Measurements from ENCODE around the gene FTO.

Gene FTO

DNA sequence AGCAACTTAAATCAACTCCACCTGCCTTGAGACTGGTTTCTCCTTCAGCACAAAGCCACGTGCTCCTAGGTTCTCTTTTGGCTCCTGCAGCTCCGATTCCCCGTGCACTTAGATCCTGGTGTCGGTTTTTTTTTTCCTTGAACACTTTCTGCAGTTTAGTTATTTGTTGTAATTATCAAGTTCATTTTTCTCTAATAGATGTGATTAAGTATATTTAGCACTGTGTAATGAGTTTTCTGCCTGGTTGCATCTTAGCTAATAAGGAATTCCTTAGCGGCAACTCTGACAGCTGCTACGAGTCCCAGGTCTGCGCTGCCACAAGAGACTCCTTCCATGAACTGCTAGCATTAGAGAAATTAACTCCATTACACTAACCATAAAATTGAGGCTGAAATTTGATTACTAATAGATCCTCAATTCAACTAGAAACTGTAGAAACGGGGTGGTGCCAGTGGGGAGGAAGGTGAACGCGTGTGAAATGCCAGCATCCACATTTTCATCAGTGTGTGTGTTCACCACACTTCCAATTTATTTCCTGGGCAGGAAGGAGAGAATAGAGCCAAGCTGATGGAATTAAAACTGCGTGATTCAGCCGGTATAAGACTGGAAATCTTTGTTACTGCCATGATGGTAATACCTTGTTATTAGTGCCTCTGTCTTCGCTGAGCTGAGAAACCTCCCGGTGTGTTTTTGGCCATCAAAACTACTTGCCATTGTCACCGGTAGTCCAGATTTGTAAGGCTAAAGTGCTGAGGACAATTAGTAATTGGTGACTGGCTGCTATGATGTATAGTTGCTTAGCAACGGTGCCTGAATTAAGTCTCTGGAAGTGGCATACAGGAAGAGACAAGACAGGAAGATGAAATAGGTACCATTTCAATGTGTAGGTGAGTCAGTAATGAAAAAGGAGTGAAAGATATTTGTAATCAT lies 350.2 kb downstream of the FTO start:
- H3K4me3 ChIP-seq (ENCODE audit: low read depth, low read length): no peak overlapping the region

DNA sequence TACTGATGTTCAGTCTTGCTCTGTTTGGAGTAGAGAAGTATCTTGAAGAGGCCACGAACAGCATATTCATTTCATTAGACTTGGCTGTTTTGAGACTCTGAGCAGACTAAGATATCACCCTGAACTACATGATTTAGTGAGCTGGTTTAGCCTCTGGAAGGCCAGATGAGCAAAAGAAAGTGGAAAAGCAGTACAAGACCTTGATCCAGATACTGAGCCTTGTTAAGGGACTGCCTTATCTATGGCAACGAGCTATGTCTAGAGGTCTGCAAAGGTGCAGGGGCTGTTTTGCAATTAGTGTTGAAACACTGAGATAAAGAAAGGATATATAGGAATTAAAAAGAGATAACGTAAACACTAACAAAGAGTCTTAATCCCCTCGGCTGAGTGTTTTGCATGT lies 351.2 kb downstream of the FTO start:
- DNase-seq (ENCODE audit: low read depth): no peak
- no peak overlapping the region for H3K4me3 ChIP-seq (ENCODE audit: low read depth, low read length)

More for the DNA sequence above, 350.2 kb downstream of the FTO start:
- DNase-seq (ENCODE audit: low read depth): no peak

- no peak for DNase-seq (ENCODE audit: low read depth)
- no peak overlapping the region for H3K4me3 ChIP-seq (ENCODE audit: low read depth, low read length)
Observed at GRCh38 chr16:54055864-54056263, 351.9 kb downstream of the FTO start.

DNA sequence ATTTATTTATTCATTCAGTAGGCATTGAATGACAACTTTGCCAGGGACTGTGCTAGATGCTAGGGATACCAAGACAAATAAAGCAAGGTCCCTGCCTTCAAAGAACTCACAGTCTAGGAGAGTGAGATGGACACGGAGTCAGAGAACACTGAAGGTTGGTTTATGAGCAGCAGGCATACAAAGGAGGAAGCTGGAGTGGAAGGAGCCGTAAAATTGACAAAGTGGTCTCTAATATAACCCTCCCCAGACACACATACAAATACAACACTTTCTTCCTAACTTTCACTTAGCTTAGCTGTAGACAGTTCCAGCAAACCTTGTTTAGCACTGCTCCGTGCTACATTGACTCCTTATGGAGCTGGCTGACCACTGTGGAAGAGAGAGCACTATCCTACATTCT lies 353.0 kb downstream of the FTO start:
- DNase-seq (ENCODE audit: low read depth): no peak
- no peak overlapping the region for H3K4me3 ChIP-seq (ENCODE audit: low read depth, low read length)

DNA sequence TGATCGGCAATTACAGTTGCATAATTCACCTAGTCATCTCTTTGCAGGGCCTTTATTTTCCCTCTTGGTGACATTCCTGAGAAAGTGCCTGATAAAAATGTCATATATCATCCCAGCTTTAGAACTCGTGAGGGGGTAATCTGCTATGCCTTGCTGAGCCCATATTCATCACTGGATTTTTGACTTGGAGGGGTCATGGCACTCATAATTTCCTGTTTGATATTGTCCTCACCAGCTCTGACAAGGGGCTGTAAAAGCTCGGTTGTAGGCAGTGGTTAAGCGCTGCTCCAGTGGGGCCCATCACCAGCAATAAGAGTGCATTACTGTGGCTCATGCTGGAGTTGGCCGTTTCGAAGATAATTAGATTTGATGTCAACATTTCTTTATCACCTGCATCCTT lies 355.4 kb downstream of the FTO start:
- H3K4me3 ChIP-seq (ENCODE audit: low read depth, low read length): no peak overlapping the region
- no peak for DNase-seq (ENCODE audit: low read depth)

DNA sequence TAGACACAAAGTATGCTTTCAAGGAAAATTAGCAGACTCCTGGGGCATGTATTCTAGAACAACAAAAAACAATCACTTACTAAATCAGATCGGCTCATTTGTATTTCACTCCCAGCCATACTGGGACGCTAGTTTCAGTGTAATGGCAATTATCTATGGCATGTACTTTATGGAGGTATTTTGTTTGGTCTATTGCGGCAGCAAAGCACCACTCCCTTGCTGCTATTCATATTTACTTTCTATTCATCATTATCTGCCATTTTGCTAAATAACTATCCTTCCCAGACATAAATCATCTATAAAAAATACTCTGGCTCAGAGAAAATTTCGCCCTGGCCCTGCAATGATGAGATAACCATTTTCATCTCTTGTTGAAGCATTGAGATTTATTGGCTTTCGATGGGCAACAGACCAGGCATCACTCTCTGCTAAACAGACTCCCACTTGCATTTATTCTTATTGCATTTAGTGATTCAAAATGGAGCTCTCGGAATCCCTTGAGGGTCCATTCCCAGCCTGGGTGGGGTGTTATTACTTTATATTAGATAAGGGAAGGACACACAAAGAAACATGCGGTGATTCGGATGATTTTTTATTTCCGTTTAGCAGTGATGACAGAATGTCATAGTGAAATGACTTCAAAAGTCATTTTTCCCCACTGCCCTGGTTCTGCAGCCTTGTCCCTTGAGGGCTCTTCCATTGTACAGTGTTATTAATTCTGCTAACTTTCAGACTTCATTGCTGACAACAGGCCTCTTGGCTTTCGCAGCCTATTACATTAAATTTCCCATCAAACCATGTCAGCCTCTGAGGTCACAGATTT lies 356.9 kb downstream of the FTO start:
- no peak for DNase-seq (ENCODE audit: low read depth)
- H3K4me3 ChIP-seq (ENCODE audit: low read depth, low read length): no peak overlapping the region

DNA sequence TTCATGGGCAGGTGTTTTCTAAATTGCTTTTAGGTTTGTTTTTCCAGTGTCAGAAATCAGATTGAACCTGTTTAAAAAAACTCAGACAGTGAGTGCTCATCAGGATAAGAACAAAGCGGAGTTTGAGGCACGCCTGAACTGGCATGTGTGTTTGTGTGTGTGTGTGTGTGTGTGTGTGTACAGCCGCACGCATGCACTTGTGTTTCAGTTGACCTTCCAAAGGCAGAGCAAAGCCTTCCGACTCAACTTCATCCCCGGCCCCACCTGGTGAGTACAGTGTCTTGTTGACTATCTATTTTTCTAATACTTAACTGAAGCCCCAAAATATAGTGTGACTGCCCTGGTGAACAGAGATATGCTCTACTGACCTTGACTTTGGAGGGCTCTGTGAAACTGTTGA lies 357.5 kb downstream of the FTO start:
- no peak for DNase-seq (ENCODE audit: low read depth)
- H3K4me3 ChIP-seq (ENCODE audit: low read depth, low read length): no peak overlapping the region

DNA sequence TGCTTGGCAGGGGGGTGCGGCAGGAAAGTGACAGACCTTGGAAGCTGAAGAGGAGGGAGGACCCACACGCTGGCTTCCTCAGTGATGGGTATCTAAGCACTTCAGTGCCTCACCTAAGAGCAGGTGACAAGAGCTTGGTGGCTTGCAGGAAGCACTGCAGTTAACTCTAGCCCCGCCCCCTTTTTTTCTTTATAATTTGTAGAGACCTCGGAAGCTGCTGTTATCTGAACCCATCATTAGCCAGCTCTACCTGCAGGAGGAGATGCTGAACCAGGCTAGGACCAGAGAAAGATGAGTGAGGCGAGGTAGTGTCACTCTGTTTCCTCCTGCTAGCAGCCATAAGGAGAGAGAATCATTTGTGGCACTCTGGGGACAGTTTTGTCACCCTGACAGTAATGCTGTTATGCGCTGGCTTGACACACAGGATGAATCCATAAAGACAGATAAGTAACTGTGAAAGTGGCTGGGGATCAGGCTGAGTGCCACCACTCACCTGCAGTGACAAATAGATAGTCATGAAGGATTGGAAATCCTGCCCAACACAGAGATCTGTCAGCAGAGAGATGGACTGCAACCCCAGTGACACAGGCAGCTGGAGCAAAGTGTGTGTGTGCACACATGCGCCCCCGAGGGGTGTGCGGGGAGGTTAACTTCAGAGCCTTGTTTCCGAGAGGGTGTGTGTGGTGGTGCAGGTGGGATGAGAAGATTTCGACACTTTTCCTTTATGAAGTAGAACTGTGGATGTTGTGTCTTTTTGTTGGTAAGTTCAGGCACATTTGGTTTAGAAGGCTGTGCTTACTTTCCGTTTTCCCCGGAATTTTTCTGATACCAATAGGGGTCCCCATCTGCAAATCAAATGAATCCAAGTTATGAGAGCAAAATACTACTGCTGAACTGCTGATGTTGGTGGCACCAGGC lies 358.7 kb downstream of the FTO start:
- H3K4me3 ChIP-seq (ENCODE audit: low read depth, low read length): no peak overlapping the region
- DNase-seq (ENCODE audit: low read depth): no peak

DNA sequence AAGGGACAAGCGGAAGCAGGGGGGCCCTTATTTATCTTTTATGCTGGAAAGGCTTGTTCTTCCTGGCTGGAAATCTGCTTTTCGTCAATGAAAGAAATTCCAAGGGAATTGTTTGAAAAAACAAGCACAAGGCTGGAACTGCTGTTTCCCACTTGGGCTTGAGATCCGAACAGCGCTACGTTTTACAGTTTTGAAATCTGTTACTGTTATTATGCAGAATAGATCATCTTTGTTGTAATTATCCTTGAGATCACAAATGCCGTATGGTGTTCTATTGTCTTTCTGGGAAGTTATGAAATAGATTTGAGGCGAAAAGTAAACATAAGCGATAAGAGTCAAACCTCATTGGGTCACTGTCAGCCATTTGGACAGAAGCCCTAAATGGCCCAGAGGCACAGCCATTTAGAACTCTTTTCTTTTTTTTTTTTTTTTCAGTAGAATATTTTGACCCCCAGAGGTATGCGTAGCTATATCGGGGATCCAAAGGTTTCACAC lies 359.4 kb downstream of the FTO start:
- H3K4me3 ChIP-seq (ENCODE audit: low read depth, low read length): no peak overlapping the region
- no peak for DNase-seq (ENCODE audit: low read depth)

GRCh38 chr16:54066451-54067105 lies 362.6 kb downstream of the FTO start:
- no peak for DNase-seq (ENCODE audit: low read depth)
- no peak overlapping the region for H3K4me3 ChIP-seq (ENCODE audit: low read depth, low read length)

DNA sequence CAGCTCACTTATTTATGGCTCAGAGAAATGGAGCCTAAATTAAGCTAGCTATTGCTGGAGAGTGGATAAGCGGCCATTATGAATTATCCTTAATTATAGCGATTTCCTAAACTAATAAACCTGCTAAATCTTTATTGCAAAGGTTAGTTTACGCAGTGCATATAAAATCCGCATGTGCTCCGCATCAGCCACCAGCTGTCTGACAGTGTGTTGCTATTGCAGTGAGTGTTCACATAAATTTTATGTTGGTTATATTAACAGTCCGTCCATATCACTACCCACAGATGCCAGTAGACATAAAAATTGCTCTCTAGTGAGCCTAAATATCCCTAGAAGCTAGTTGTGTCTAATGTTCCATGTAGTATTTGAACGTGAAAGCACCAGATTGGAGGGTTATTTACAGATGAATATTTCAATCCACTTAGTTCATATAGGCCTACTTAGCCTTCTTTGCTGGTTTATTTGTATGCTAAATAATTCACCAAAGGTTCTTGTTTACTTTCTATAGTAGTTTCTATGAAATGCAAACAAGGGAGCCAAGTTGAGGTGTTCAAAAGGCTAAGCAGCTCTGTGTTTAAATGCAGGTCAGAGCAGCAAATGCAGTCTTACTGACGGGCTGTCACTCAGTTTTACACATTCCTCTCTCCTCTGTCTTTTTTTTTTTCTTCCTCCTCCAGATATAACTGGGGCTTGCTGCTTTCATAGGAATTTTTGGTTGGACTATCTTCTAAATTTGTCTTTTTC lies 363.5 kb downstream of the FTO start:
- DNase-seq (ENCODE audit: low read depth): no peak

DNA sequence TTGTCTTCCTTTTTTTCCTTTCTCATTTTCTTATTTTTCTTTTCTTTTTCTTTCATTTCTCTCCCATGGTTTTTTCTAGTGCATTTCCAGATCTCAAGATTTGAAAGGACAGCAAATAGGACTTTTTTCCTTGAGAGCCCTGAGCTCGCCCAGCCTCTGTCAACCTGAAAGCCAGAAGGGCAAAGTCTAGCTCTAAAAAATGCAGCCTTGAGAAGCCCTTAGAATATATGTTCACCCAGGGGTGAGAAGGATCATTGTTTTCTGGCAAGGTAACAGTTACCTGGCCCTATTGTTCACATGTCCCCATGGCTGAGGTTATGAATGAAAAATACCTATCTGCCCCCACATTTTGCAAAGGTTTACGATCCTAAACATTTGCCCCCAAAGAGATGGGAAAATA lies 364.3 kb downstream of the FTO start:
- no peak overlapping the region for H3K4me3 ChIP-seq (ENCODE audit: low read depth, low read length)
- DNase-seq (ENCODE audit: low read depth): no peak

More for the DNA sequence above, 363.5 kb downstream of the FTO start:
- no peak overlapping the region for H3K4me3 ChIP-seq (ENCODE audit: low read depth, low read length)

DNA sequence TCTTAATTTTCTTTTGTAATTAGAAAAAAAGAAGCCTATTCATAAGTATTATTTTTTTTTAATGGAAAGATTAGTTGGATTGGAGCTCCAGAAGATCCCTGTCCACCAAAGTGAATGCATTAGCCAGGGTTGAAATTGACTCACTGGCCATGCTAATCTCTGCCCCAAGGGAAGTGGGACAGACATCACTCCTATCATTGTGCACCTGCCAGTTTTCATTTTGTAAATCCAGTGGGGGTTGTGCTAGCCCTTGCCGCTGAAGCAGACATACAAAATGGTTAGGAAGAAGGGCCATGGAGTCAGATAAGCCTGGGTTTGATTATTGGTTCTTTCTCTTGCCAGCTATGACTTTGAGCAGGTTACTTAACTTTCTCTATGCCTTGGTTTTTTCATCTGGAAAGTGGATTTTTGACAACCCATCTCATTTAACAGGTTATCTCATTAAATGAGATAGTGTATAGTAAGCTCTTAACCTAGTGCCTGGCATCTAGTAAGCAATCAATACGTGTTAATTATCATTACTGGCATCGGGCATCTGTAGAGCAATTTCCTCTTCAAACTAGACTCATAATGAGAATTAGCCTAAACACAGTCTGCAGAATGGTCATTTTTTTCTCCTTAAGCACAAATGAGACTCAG lies 365.8 kb downstream of the FTO start:
- no peak overlapping the region for H3K4me3 ChIP-seq (ENCODE audit: low read depth, low read length)

DNA sequence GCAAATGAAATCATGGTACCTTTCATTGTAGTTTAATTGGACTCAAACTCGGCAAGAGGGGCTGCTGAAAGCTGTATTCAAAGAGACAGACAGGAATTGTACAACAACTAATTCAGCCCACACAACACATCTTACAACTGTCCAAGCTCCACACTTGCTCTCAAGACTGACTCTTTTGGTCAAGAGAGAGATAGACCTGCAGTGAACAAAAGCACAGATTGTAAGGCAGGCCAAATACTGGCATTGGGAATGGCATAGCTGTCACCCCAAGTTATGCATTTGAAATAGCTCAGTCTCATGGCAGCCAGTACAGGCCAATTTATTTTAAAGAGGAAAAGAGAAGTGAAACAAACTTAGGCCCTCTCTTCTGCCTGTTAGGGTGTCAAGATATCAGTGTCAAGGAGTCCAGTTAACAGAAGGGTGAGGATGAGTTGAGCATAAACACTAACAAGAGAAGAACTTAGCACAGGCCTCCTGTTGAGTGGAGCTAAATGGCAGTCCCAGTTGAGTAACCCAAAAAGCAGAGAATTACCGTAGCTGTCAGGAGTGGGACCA lies 366.9 kb downstream of the FTO start:
- DNase-seq (ENCODE audit: low read depth): no peak
- no peak overlapping the region for H3K4me3 ChIP-seq (ENCODE audit: low read depth, low read length)

More for the DNA sequence above, 365.8 kb downstream of the FTO start:
- DNase-seq (ENCODE audit: low read depth): no peak

- H3K4me3 ChIP-seq (ENCODE audit: low read depth, low read length): no peak overlapping the region
- no peak for DNase-seq (ENCODE audit: low read depth)
Observed at GRCh38 chr16:54071514-54071913, 367.6 kb downstream of the FTO start.

GRCh38 chr16:54072237-54072636 lies 368.3 kb downstream of the FTO start:
- no peak overlapping the region for H3K4me3 ChIP-seq (ENCODE audit: low read depth, low read length)
- DNase-seq (ENCODE audit: low read depth): no peak

GRCh38 chr16:54073356-54073755 lies 369.4 kb downstream of the FTO start:
- DNase-seq (ENCODE audit: low read depth): no peak
- no peak overlapping the region for H3K4me3 ChIP-seq (ENCODE audit: low read depth, low read length)
